Hepatocyte (in vitro differentiated cells): ENCODE data around the gene SURF1. TPM values are rescaled to one million over a fixed set of nuclear protein-coding genes. Genes with fewer than 3 reads are reported as not detected.

Source experiments
- DNase-seq: peaks from one replicate; pipeline ENCODE4 v3.0.0-alpha.2; 2016; ENCODE audit warnings: low spot score
- H2AFZ ChIP-seq: fragments of 200-600 bp; sonication (generic); 2 replicates; pipeline ENCODE4 v1.6.0; 2016; ENCODE audit warnings: antibody characterized with exemption, mild to moderate bottlenecking
- H3K27ac ChIP-seq: fragments of 200-600 bp; sonication (generic); 2 replicates; pipeline ENCODE4 v1.5.1; 2016; ENCODE audit warnings: mild to moderate bottlenecking
- H3K27me3 ChIP-seq: fragments of 200-600 bp; sonication (generic); 2 replicates; pipeline ENCODE4 v1.6.1; 2016
- H3K36me3 ChIP-seq: fragments of 200-600 bp; sonication (generic); replicated peaks from 2 replicates; pipeline ENCODE4 v1.5.1; 2016; ENCODE audit warnings: low read depth; ENCODE audit not compliant: insufficient read depth
- H3K4me1 ChIP-seq: fragments of 200-600 bp; sonication (generic); 2 replicates; pipeline ENCODE4 v1.5.1; 2016; ENCODE audit warnings: mild to moderate bottlenecking, moderate library complexity; ENCODE audit not compliant: insufficient read depth
- H3K4me2 ChIP-seq: fragments of 200-600 bp; sonication (generic); 2 replicates; pipeline ENCODE4 v1.6.0; 2016
- H3K4me3 ChIP-seq: fragments of 200-600 bp; sonication (generic); 2 replicates; pipeline ENCODE4 v1.5.1; 2016; ENCODE audit warnings: mild to moderate bottlenecking
- H3K79me2 ChIP-seq: fragments of 200-600 bp; sonication (generic); 2 replicates; pipeline ENCODE4 v1.6.0; 2017; ENCODE audit warnings: mild to moderate bottlenecking
- H3K9me2 ChIP-seq: fragments of 200-600 bp; sonication (generic); replicated peaks from 2 replicates; pipeline ENCODE4 v1.6.0; 2017; ENCODE audit warnings: mild to moderate bottlenecking; ENCODE audit not compliant: insufficient read depth
- H3K9me3 ChIP-seq: fragments of 200-600 bp; sonication (generic); 2 replicates; pipeline ENCODE4 v1.5.1; 2016; ENCODE audit warnings: low read depth, mild to moderate bottlenecking
- H4K20me1 ChIP-seq: fragments of 200-600 bp; sonication (generic); 2 replicates; pipeline ENCODE4 v1.6.0; 2016; ENCODE audit warnings: mild to moderate bottlenecking; ENCODE audit not compliant: insufficient read depth, poor library complexity, severe bottlenecking
- CTCF ChIP-seq: fragments of 200-600 bp; sonication (generic); IDR thresholded peaks from 2 replicates; pipeline ENCODE4 v1.5.1; 2016; ENCODE audit warnings: antibody characterized with exemption, mild to moderate bottlenecking; ENCODE audit not compliant: poor library complexity
- EZH2 ChIP-seq: fragments of 200-600 bp; sonication (generic); IDR thresholded peaks from 2 replicates; pipeline ENCODE4 v1.6.1; 2016; ENCODE audit warnings: antibody characterized with exemption, mild to moderate bottlenecking, borderline replicate concordance
- EZH2phosphoT487 ChIP-seq: fragments of 200-600 bp; sonication (generic); IDR thresholded peaks from one replicate; pipeline ENCODE4 v1.6.1; 2018; ENCODE audit warnings: antibody characterized with exemption, mild to moderate bottlenecking, low read depth, moderate library complexity; ENCODE audit not compliant: unreplicated experiment, severe bottlenecking
- WGBS: methylation state at CpG from one replicate; pipeline ENCODE4 v1.1.6; 2016; ENCODE audit warnings: low lambda C conversion rate; ENCODE audit errors: missing lambda C conversion rate; 5-methylcytosine and 5-hydroxymethylcytosine counted together
- polyA plus RNA-seq: library from polyadenylated mRNA; unstranded; fragments of >200 nt; fragmentation: Nextera tagmentation; extraction: Ambion mirVana; gene quantifications from 2 replicates; pipeline ENCODE4 v1.2.1, GENCODE V29; 2016
- total RNA-seq: library from RNA; depleted of rRNA; stranded (reverse); fragments of >200 nt; gene quantifications from 2 replicates; pipeline ENCODE4 v1.2.3, GENCODE V29; 2014

Gene SURF1
- total and polyA plus RNA-seq, 2 experiments from 2014 or later = 37.4 to 76.5 TPM

- no peak for DNase-seq
- Histone ChIP-seq H2AFZ (no peak overlapping the region), H3K4me2 (no peak overlapping the region), H3K4me3 (no peak overlapping the region), H3K4me1 (no peaks in the 10 kb centered on the region), H3K9me2 (no peaks in the 10 kb centered on the region), H3K27ac (no peak overlapping the region), H3K27me3 (no peaks in the 10 kb centered on the region), H3K79me2 (peaks cover 13% of the 10 kb centered on the region), H3K36me3 (no peaks in the 10 kb centered on the region), H3K9me3 (no peaks in the 10 kb centered on the region), H4K20me1 (no peaks in the 10 kb centered on the region)
- TF ChIP-seq CTCF = no peak
- no peak for TF ChIP-seq EZH2
- no peak for TF ChIP-seq EZH2phosphoT487
- 97% methylated on average over 13 of the region's 15 CpGs for WGBS
Measured at GRCh38 chr9:133341369-133342068, 14.8 kb downstream of the SURF1 start.

DNA sequence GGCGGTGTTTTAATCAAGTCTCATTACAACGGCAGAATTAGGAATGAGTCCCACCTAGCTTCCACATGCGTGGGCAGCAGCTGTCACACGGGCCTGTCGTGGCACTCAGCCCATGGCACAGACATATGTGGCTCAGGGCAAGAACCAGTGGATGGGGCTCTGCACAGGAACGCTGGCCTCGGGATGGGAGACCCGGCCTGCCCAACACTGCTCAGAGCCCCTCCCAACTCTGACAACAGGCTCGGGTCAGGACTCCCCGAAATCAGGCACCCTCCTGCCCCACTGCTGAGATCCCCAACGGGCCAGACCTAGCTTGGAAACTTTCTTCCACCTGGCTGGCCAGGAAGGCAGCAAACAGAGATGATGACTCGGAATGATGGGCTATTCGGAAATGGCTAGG, 15.4 kb downstream of the SURF1 start:
- no peak overlapping the region for H3K4me3 ChIP-seq
- H3K27me3 ChIP-seq = no peaks in the 10 kb centered on the region
- peaks cover 7% of the 10 kb centered on the region for H3K79me2 ChIP-seq
- no peaks in the 10 kb centered on the region for H3K4me1 ChIP-seq
- no peak overlapping the region for H3K27ac ChIP-seq
- no peaks in the 10 kb centered on the region for H3K36me3 ChIP-seq
- H3K9me2 ChIP-seq = no peaks in the 10 kb centered on the region
- WGBS = 95% methylated on average over 13 of the region's 13 CpGs
- no peak for DNase-seq
- no peaks in the 10 kb centered on the region for H3K9me3 ChIP-seq
- TF ChIP-seq EZH2phosphoT487 = no peak
- no peak for TF ChIP-seq EZH2
- no peak overlapping the region for H2AFZ ChIP-seq
- no peaks in the 10 kb centered on the region for H4K20me1 ChIP-seq
- H3K4me2 ChIP-seq = no peak overlapping the region

DNA sequence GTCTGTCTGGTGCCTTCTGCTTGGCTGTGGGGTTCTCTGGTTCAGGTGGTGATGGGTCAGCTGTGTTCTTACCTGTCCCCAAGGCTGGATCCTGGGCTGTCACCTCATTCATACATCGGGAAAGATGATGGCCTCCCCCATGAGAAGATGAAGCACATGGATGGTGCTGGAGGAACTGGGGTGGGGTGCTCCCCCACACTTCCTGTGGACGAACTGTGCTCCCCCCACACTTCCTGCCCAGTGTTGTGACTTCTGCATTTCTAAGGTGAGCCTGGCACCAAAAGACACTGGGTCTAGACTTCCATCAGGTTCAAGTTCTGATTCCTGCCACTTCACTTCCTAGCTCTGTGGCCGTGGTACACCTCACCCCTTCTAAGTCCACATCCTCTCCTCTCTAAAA, 16.0 kb downstream of the SURF1 start:
- peaks cover 7% of the 10 kb centered on the region for H3K79me2 ChIP-seq
- no peak overlapping the region for H3K27ac ChIP-seq
- no peaks in the 10 kb centered on the region for H3K27me3 ChIP-seq
- no peaks in the 10 kb centered on the region for H4K20me1 ChIP-seq
- H3K9me2 ChIP-seq = no peaks in the 10 kb centered on the region
- WGBS = 89% methylated on average over 3 of the region's 3 CpGs
- H2AFZ ChIP-seq = no peak overlapping the region
- H3K9me3 ChIP-seq = no peaks in the 10 kb centered on the region
- no peak overlapping the region for H3K4me2 ChIP-seq
- H3K4me1 ChIP-seq = no peaks in the 10 kb centered on the region
- TF ChIP-seq EZH2phosphoT487 (no peak), CTCF (no peak), EZH2 (no peak)
- H3K4me3 ChIP-seq = no peak overlapping the region
- no peaks in the 10 kb centered on the region for H3K36me3 ChIP-seq
- DNase-seq = no peak

- Histone ChIP-seq H4K20me1 (no peaks in the 10 kb centered on the region), H3K27me3 (no peaks in the 10 kb centered on the region), H3K4me2 (no peak overlapping the region), H3K36me3 (no peaks in the 10 kb centered on the region), H3K9me3 (no peaks in the 10 kb centered on the region), H3K79me2 (peaks cover 12% of the 10 kb centered on the region), H2AFZ (no peak overlapping the region), H3K4me3 (no peak overlapping the region), H3K9me2 (no peaks in the 10 kb centered on the region), H3K27ac (no peak overlapping the region), H3K4me1 (peaks cover 5% of the 10 kb centered on the region)
- WGBS = 89% methylated on average over 5 of the region's 5 CpGs
- no peak for DNase-seq
- TF ChIP-seq EZH2 (no peak), EZH2phosphoT487 (no peak), CTCF (no peak)
Measured at GRCh38 chr9:133339641-133340040, 16.6 kb downstream of the SURF1 start.
